HG03558 (cell line): ENCODE data around the gene INPP4A.
A peak's percentile ranks its signal among the peaks of the same experiment; 100 is the strongest.
"Not testable (repeated sequence)": the region's sequence is repeated elsewhere in the genome, so short reads cannot be mapped to it uniquely, and the experiment has no call there.

Experiments
- ATAC-seq: cut with Tn5 transposase; IDR thresholded peaks from one replicate; pipeline ENCODE4 v1.9.1; 2021; ENCODE audit warnings: moderate number of reproducible peaks; ENCODE audit not compliant: unreplicated experiment; ENCODE audit errors: extremely low read depth

Gene INPP4A

DNA sequence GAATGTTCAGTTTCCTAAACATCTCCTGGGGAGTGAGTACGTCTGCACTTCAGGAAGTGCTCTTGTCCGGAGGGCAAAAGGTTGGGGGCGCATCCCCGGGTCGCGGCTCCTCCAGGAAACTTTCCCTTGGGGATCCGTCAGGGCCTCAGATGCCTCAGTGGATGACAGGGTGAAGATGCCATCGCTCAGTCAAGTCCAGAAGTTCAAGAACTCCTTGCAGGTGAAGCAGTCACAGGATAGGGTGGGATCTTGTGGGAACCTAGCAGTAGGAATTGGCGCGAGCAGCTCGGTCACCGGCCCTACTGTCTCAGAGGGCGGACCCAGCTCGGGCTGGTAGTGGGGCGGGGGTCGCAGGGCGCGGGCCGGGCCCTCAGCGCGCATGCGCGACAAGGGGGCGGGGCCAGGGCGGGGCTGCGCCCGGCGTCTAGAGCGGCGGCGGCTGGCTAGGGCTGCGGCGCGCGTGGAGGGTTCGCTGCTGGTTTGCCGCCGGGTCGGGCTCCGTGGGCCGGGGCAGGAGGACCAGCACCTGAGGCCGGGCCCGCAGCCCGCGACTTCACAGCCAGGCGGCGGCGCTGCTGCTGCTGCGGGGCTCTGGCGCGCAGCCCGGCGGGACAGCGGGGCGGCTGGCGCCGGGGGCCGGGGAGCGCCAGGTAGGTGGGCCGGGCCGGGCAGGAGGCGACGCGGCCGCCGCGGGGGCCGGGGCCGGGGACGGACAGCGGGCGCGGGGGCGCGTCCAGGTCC is at the start of gene INPP4A:
Gene INPP4A, plus strand, starts transcription at position 423 of the 741 bp plus-strand sequence. CDS start 75,191 bp downstream, outside the sequence.
- ATAC-seq: peak; percentile 67

DNA sequence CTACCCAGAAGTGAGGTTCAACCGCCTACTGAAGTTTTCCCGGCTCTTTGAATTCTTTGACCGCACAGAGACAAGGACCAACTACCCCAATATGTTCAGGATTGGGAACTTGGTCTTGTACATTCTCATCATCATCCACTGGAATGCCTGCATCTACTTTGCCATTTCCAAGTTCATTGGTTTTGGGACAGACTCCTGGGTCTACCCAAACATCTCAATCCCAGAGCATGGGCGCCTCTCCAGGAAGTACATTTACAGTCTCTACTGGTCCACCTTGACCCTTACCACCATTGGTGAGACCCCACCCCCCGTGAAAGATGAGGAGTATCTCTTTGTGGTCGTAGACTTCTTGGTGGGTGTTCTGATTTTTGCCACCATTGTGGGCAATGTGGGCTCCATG is 48.7 kb upstream of the INPP4A start:
- no peak for ATAC-seq

DNA sequence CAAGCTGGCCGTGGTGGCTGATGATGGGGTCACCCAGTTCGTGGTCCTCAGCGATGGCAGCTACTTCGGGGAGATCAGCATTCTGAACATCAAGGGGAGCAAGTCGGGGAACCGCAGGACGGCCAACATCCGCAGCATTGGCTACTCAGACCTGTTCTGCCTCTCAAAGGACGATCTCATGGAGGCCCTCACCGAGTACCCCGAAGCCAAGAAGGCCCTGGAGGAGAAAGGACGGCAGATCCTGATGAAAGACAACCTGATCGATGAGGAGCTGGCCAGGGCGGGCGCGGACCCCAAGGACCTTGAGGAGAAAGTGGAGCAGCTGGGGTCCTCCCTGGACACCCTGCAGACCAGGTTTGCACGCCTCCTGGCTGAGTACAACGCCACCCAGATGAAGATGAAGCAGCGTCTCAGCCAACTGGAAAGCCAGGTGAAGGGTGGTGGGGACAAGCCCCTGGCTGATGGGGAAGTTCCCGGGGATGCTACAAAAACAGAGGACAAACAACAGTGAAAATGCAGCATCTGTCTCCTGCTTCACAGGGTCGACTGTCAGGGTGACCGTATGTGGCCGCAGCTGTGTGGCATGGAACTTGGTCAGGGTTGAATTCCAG is 47.8 kb upstream of the INPP4A start:
- no peak for ATAC-seq

DNA sequence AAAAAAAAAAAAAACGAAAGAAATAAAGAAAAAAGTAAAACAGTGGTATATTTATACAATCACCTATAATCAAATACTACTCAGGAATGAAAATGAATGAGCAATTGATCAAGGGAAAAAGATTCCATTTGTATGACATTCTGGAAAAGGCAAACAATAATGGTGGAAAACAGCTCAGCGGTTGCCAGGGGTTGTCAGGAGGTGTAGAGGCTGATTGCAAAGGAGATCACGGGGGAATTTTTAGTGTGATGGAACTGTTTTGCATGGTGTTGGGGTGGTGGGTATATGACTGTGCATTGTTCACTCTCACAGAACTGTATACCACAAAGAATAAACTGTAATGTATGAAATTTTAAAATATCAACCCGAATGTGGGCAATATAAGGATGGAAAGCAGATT is 45.5 kb upstream of the INPP4A start:
- no peak for ATAC-seq

DNA sequence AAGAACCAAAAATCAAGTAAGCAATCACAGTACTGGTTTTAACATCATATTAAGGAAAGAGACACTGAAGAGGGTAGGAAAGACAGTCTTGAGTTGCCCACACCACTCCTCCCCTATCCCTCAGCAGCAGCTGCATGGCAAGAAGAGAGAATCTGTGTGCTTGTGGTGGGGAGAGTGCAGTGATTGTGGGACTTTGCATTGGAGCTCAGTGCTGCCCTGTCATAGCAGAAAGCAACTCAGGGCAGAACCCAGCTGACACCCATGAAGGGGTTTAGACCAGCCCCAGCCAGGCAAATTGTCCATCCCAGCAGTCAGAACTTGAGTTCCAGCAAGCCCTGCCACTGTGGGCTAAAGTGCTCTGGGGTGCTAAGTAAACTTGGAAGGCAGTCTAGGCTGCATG is 40.8 kb upstream of the INPP4A start:
- ATAC-seq: no peak

DNA sequence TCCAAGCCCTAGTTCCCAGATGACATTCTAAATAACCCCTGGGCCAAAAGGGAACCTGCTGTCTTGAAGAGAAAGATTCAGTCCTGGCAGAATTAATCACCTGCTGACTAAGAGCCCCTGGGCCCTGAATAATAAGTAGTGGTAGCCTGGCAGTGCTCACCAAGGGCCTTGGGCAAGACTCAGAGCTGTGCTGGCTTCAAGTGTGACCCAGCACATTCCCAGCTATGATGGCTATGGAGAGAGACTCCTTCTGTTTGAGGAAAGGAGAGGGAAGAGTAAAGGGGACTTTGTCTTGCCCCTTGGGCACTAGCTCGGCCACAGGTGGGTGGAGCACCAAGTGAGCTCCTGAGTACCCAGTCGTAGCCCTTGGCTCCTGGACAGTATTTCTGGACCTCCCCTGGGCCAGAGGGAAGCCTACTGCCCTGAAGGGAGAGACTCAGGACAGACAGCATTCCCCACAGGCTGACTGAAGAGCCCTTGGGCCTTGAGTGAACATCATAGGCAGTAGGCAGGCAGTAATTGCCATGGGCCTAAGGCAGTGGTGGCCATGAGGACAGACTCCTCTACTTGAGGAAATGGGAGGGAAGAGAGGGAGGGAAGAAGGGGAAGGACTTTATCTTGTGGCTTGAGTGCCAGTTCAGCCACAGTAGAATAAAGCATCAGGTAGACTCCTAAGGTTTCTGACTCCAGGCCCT is 40.0 kb upstream of the INPP4A start:
- ATAC-seq: no peak

DNA sequence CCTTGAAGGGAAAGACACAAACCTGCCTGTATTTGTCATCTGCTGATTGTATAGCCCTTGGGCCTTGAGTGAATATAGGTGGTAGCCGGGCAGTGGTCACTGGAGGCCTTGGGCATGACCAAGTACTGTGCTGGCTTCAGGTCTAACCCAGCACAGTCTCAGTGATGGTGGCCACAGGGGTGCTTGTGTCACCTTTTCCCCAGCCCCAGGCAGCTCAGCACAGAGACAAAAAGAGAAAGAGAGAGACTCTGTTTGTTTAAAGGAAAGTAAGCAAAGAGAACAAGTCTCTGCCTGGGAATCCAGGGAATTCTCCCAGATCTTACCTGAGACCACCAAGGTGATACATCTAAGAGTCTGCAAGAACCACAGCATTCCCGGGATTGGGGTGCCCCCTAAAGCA is 39.4 kb upstream of the INPP4A start:
- ATAC-seq: no peak

DNA sequence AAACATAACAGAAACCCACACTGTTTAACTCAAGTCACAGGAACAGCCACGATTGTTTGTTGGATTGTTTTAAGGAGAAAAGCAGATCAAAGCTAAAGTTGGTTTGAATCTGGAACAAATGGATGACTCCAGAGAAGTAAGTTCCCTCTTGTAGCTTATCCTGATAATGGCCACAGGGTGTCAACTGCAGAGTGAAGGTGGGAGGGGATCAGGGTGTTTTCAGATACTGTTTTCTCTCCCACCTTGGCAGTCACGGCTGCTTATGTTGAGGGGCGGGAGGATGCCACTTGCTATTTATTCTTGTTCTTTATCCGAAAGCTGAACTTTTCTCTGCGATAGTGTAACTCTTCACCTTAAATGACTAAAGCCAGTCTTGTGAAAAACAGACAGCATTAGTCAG is 36.5 kb upstream of the INPP4A start:
- no peak for ATAC-seq

DNA sequence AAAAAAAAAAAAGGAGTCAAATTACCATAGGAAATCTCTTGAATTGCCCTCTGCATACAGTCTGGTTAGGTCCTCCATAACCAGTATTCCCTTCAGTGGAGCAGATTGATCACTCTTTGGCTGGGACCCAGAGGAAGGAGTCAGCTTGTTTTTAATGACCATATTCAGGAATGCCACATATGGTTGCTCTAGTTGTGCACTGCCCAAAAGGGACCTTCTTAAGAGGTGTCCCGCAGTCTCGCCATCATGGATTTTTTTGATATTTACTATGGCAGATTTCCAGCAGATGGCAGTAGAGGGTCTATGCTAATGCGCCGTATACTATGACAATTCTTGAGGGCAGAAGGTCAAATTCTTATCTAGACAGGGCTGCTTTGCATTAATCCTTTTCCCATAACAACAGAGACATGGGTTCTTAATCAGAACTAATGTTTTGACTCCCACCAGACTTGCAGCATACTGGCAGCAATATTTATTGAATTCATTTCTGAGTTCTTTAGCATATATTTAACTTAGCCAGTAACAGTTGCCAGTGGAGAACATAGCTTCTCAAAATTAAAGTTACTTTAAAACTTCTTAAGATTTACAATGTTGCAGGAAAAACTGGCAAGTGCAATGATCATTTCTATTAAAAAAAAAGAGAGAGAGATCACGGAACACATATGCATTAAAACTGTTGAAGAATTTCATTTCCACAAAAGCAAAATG is 31.8 kb upstream of the INPP4A start:
- no peak for ATAC-seq

DNA sequence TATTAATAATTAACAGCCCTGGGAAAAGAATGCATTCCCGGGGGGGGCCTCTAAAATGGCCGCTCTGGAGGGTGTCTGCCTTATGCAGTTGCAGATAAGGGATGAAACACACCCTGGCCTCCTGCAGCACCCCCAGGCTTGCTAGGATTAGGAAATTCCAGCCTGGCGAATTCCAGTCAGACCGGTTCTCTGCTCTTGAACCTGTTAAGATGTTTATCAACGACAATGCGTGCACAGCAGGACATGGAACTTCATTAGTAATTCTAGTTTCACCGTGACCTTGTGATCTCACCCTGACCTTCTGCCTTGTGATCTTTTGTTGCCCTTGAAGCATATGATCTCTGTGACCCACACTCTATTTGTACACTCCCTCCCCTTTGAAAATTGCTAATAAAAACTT is 30.4 kb upstream of the INPP4A start:
- ATAC-seq: not testable (repeated sequence)

DNA sequence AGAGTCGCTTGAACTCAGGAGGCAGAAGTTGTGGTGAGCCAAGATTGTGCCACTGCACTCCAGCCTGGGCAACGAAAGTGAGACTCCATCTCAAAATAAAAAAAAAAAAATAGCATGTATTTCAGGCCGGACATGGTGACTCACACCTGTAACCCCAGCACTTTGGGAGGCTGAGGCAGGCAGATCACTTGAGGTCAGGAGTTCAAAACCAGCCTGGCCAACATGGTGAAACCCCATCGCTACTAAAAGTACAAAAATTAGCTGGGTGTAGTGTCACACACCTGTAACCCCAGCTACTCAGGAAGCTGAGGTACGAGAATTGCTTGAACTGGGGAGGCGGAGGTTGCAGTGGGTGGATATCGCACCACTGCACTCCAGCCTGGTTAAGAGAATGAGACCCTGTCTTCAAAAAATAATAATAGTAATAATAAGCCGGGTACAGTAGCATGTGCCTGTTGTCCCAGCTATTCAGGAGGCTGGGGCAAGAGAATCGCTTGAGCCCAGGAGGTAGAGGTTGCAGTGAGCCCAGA is 28.9 kb upstream of the INPP4A start:
- ATAC-seq: not testable (repeated sequence)

DNA sequence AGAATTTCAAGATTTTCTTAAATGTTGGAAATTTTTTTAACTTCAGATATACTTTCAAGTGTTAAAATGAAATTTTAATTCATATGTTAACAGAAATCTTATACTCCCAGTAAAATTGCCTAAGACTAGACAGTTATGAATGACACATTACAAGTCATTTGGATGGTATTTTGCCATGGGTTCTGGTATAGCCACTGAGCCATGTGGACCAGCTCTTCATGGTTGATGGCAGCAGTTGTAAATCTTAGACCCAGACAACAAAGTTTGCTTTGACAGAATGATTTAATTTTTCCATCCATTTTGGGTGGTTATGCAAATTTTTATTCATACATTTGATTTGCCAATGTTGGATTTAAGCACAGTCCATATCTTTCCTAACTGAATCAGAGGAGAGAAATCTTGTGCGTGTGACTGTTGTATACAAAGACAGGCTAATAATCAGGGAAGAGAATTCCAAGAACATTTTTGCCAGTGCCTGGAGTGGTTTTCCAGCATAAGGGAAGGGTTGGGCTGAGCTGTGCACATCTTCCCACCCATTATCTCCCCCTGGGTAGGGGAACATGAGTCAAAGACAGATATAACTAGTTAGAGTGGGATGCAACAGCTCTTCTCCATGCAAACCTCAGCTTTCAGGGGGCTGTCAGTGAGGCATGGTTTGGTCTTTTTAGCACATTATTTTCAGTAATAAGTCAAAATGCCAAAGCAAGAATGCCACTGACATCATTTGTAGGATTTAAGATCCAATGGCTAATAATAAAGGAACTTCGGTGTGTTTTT is 28.1 kb upstream of the INPP4A start:
- no peak for ATAC-seq

DNA sequence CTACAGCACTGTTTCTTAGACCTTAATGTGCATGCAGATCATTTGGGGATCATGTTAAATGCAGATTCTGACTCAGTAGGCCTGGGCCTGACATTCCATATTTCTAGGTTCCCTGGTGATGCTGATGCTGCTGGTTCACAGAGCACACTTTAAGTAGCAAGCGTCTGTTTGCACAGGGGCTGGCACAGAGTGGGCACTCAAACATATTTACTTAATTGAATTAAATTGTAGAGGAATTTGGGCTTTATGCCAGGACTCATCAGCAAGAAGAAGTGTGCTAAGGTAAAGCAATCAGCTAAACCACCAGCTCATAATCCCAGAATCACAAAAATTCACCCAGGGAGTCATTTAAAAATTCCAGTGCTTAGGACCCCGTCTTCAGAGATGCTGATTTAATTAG is 25.1 kb upstream of the INPP4A start:
- no peak for ATAC-seq

DNA sequence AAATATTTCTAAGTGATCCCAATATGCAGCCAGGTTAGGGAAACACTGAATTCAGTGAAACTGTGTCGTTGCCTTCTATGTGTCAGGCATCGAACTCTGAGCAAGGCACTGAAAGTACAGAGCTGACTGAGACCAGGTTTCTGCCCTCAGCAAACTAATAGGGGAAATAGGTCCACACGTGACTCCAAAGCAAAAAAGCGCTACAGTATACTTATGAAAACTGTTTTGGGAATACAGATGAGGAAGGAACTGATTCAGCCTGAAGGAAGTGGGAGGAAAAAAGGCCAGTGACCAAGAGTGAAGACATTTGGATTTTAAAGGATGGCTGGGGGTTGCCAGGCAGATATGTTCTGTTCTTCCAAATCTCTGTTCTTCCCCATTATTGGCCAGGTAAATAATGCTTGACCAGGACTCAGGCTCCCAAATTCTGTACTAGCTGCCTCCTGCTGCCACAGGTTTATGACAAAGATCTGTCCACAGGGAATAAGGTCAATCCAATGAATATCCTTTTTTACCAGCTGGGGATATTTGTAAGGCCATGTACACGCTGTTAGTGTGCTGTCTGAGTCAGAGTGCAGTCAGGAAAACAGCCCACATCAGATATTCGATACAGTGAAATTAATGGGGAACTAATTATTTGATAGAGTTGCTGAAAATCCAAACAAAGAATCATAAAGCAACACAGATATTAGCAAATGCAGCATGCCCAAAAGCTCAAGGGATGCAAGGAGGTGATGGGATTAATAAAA is 24.5 kb upstream of the INPP4A start:
- no peak for ATAC-seq

DNA sequence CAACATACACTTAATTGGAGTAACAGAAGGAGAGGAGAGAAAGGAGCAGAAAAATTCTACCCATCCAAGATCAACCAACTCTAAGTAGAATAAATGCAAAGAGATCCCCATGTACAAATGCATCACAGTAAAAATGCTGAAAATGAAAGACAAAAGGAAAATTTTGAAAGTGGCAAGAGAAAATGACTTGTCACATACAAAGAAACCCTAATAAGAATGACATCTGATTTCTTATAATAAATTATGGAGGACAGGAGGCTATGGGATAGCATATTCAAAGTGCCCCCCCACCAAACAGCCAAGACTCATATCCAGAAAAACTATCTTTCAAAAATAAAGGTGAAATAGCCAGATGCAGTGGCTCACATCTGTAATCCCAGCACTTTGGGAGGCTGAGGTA is 22.2 kb upstream of the INPP4A start:
- ATAC-seq: no peak

DNA sequence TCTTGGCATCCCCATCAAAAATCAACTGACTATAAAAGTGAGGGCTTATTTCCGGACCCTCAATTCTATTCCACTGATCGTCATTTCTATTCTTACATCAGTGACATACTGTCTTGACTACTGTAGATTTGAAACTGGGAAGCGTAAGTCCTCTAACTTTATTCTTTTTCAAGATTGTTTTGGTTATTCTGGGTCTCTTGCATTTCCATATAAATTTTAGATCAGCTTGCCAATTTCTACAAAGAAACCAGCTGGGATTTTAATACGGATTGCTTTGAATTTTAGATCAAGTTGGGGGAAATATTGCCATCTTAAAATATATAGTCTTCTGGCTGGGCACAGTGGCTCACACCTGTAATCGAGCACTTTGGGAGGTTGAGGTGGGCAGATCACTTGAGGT is 17.9 kb upstream of the INPP4A start:
- ATAC-seq: no peak

DNA sequence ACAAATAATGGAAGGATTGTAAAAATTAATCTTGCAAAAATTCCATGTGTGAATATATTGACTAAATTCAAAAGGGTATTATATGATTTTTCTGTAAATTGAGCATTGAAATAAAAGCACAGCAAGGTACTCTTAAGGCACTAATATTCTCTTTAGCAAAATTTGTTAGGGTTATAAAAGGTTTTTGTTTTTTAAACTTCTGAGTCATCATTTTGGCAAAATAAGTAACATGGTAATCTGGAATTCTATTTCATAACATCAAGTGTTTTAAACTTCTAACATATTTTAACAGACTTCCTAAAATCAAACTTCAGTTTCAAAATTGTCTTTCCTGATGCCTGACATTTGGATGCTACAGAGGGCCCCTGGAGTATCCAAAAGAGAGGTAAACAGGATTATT is 12.5 kb upstream of the INPP4A start:
- no peak for ATAC-seq

DNA sequence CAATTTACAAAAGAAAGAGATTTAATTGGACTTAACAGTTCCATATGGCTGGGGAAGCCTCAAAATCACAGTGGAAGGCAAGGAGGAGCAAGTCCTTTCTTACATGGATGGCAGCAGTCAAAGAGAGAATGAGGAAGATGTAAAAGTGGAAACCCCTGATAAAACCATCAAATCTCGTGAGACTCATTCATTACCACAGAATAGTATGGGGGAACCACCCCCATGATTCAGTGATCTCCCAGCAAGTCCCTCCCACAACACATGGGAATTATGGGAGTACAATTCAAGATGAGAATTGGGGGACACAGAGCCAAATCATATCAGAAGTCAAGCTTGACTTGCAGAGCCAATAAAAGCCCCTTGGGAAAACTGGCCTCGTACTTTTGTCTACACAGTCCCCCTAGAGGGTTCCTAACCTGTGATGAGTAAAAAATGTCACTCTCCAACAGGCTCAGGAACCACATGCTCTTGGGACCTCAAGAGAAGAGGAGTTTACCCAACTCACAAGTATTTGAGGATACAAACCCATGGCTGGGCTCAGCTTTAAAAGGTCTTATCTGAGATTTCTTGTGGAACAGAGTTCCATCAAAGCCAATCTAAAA is 11.2 kb upstream of the INPP4A start:
- ATAC-seq: no peak

DNA sequence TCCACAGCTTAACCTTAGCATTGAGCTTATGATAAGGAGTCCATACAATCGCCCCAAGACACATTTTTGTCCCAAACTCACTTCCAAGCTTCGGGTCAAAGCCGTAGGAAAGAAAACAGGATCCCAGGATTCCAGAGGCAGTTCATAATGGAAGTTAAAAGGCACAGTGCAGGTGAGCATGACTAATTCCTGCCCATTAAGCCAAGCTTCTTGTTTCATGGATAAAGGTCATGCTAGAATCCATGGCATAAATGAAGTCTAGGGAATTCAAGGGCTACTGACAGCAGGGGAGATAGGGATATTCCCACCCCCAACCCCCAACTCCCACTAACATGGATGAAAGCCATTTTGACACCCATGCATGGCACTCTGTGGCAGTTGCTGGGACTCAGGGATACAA is 10.2 kb upstream of the INPP4A start:
- ATAC-seq: no peak
